GM15510 (cell line): Measurements from ENCODE around the gene R3HDM2.

Experiments used
- POLR2A ChIP-seq: IDR thresholded peaks from 3 replicates; pipeline ENCODE4 v1.6.1; 2011; ENCODE audit warnings: borderline replicate concordance; ENCODE audit not compliant: insufficient read length; ENCODE audit errors: extremely low read depth

Gene R3HDM2

DNA sequence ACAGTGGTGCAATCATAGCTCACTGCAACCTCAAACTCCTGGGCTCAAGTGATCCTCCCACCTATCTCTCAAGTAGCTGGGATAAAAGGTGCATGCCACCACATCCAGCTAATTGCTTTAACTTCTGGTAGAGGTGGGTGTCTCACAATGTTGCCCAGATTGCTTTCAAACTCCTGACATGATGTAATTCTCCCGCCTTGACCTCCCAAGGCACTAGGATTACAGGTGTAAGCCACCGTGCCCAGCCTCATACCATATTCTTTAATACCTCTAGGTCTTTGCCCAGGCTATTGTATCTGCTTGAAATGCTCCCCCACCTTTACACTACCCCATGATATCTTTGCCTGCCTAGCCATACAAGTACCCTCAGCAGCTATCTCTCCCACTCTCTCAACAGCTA lies 11.3 kb downstream of the R3HDM2 start:
- TF ChIP-seq POLR2A: no peak

DNA sequence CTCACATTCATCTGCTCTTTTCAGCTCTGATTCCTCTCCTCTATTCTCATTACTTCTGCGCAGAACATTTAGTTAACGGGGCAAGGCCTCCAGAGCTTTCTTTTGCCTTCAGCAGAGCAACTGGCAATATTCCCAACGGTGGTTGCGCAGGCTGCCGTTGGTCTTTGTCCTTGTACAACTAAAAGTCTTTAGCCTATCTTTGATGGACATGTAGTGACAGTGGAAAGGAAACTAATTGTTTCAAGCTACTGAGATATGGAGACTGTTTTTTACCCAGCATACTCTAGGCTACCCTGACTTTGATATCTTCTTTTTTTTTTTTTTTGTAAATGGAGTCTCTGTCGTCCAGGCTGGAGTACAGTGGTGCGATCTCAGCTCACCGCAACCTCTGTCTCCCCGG lies 12.6 kb downstream of the R3HDM2 start:
- no peak for TF ChIP-seq POLR2A

DNA sequence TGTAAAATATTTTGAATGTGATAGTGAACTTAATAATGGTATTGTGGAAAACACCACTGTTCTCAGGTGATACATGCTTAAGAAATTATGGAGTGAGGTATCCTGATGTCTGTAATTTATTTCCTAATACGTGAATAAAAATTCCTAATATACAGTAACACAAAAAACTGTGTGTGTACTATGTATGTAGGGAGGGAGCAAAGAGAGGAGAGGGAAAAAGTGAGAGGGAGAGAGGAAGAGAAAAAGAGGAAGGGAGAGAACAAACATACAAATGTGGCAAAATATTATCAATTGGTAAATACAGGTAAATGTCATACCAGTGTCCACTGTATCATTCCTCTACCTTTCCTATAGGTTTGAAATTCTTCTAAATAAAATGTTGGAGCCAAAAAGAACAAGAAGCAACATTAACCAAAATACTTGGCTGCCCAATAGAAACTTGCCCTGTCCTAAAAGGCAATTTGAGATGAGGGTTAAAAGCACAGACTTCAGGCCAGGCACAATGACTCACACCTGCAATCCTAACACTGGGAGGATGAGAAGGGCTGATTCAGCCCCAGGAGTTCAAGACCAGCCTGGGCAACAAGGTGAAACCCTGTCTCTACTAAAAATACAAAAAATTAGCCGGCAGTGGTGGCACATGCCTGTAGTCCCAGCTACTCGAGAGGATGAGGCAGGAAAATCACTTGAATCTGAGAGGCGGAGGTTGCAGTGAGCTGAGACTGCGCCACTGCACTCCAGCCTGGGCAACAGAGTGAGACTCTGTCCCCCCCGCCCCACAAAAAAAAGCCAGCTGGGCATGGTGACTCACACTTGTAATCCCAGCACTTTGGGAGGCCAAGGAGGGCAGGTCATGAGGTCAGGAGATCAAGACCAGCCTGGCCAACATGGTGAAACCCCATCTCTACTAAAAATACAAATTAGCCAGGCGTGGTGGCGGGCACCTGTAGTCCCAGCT lies 14.5 kb downstream of the R3HDM2 start:
- TF ChIP-seq POLR2A: no peak

DNA sequence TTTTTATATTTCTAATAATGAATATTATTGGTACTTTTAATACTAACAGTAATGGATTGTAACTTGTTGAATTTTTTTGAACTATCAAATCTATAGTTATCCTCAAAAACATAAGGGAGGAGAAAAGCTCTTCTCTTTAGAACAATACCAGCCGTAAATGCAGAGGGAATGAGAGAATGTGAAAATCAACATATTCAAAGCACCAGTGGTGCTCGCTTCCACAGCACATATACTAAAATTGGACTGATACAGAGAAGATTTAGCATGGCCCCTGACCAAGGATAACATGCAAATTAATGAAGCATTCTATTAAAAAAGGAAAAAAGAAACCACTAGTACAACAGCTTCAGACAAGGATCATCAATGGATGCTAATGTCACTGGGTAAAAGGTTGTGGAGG lies 15.8 kb downstream of the R3HDM2 start:
- no peak for TF ChIP-seq POLR2A

DNA sequence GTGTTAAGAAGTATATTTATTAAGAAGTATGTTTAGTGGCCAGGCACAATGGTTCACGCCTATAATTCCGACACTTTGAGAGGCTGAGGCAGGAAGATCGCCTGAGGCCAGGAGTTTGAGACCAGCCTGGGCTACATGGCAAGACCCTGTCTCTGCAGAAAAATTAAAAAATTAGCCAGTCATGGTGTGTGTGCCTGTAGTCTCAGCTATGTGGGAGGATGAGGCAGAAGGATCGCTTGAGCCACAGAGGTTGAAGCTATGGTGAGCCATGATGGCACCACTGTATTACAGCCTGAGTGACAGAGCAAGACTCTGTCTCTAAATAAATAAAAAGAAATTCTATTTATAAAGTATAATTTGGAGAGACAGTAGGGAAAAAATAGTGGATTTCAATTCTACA lies 20.3 kb downstream of the R3HDM2 start:
- no peak for TF ChIP-seq POLR2A

DNA sequence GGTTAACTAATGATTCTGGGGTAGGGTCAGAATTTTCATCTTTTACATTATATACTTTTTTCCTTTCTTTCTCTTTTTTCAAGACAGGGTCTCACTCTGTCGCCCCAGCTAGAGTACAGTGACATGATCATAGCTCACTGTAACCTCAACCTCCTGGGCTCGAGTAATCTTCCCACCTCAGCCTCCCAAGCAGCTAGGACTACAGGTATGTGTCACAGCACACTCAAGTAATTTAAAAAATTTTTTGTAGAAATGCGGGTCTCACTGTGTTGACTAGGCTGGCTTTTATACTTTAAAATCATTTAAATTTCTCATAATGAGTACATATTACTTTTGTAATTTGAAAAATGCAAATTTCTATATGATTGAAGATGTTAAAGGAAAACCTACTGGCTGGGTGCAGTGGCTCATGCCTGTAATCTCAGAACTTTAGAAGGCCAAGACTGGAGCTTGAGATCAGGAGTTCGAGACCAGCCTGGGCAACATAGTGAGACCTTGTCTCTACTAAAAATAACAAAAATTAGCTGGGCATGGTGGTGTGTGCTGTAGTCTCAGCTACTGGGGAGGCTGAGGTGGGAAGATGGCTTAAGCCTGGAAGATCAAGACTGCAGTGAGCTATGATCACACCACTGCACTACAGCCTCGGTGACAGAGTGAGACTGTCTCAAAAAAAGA lies 25.7 kb downstream of the R3HDM2 start:
- no peak for TF ChIP-seq POLR2A

DNA sequence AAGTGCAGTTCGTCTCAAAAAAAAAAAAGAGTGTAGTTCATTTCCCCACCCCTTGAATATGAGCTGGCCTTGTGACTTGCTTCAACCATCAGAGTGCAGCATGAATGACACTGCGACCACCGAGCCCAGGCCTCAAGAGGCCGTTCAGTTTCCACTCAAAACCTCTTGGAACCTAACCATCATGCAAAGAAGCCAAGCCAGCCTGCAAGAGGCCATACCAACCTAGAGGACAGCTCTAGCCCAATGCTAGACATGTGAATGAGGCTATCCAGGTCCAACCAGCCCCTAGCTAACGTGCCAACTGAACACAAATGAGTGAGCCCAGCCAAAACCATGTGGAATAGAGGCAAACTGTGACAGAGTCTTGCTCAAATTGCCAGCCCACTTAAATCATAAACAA lies 29.7 kb downstream of the R3HDM2 start:
- TF ChIP-seq POLR2A: no peak

DNA sequence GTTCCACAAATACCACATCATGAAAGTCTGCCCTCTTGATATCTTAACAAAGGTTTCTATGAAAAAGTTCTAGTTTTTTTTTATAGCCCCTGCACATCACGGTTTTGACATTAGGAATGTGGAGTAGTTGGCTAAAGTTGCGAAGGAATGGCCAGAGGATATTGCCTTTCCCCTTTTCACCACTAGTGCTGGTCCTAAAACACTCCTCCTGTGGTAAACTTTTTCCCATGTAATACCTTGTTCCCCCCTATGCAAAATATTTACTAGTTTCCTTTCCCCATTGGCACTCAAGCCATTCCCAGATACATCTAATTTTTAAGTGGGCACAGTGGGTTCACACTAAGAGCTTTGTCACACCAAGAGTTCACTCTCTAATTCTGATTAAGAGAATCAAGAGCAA lies 33.4 kb downstream of the R3HDM2 start:
- no peak for TF ChIP-seq POLR2A

DNA sequence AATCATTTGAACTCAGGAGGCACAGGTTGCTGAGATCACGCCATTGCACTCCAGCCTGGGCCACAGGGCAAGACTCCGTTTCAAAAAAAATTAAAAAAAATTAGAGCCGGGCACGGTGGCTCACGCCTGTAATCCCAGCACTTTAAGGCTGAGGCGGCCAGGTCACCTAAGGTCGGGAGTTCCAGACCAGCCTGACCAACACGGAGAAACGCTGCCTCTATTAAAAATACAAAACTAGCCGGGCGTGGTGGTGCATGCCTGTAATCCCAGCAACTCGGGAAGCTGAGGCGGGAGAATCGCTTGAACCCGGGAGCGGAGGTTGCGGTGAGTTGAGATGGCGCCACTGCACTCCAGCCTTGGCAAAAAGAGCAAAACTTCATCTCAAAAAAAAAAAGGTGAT lies 35.7 kb downstream of the R3HDM2 start:
- no peak for TF ChIP-seq POLR2A

DNA sequence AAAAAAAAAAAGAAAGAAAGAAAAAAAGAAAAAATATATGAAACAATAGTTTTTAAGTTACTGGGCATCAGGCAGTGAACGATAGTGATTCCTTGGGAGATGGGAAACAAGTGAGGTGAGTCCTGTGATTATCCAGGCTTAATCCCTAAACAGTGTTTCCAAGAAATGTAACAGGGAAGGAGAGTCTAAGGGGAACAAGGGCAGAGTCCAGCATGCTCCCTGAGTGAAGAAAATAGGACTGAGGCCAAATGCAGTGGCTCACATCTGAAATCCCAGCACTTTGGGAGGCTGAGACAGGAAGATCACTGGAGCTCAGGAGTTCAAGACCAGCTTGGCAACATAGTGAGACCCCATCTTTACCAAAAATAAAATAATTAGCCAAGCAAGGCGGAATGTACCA lies 40.7 kb downstream of the R3HDM2 start:
- no peak for TF ChIP-seq POLR2A

DNA sequence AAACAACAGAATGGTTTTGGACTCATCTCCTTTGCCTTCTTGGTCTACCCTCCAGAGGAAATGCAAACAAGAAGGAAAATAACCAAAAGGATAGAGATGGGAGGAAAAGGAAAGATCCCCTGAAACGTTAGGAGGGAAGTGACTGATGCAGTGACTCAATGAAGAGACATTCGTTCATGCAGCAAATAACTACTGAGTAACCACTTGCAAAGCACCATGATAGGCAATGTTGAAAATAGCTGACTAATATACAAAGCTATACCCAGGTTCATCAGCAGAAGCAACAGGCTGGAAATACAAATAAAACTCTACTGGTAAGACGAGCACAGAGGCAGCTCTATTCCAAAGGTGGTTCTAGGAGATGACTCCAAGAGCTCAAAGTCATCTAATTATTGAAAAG lies 41.8 kb downstream of the R3HDM2 start:
- TF ChIP-seq POLR2A: no peak

DNA sequence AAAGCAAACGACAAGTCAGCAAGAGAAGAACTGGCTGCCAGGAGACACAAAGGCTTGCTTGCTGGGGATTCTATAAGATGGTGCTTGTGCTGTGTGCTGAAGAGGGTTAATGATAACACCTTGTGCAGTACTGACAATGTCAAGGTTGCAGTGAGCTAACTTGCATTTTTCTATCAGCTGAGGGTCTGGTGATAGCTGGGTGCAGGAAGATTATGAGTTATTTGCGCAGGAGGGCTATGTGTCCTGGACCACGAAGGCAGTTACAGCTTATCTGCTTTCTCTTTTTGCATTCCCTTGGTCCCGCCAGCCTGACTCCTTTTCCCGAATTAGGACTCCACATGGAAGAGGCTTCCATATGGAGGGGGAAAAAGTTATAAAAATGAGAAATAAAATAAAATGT lies 42.4 kb downstream of the R3HDM2 start:
- no peak for TF ChIP-seq POLR2A

DNA sequence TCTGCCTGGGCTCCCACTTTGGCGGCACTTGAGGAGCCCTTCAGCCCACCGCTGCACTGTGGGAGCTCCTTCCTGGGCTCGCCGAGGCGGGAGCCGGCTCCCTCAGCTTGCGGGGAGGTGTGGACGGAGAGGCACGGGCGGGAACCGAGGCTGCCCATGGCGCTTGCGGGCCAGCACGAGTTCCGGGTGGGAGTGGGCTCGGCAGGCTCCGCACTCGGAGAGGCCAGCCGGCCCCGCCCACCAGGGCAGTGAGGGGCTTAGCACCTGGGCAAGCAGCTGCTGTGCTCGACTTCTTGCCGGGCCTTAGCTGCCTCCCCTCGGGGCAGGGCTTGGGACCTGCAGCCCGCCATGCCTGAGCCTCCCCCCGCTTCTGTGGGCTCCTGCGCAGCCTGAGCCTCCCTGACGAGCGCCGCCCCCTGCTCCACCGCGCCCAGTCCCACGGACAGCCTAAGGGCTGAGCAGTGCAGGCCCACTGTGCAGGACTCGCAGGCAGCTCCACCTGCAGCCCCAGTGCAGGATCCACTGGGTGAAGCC lies 44.6 kb downstream of the R3HDM2 start:
- no peak for TF ChIP-seq POLR2A

DNA sequence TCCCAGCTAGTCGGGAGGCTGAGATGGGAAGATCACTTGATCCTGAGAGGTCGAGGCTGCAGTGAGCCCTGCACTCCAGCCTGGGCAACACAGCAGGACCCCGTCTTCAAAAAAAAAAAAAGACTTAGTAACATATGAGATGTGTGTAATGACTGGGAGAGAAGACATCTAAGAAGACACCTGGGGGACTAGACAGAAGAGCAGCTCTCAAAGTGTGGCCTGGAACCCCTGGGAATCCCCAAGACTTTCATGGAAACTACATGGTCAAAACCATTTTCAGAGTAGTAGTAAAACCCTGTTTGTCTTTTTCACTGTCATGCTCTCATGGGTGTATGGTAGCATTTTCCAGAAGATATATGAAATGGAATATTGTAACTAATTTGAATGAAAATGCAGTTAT lies 45.3 kb downstream of the R3HDM2 start:
- TF ChIP-seq POLR2A: no peak

DNA sequence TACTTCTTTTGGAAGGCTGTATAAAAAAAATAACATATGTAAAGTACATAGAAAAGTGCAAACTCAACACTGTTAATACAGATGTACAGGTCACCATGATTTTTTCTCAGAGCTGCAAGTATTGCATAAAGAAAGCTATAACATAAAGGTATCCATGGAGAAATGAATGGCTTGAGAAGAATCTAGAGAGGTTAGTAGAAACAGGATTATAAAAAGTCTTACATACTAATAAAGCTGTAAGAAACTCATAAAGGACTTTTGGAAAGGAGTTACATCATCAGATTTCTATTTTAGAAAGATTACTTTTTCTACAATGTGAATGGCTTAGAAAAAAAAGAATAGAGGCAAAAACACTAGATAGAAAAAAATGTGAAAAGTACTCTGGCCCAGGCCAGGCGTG lies 46.4 kb downstream of the R3HDM2 start:
- TF ChIP-seq POLR2A: no peak
